Esophagus squamous epithelium (tissue), 4 donors: ENCODE data around the gene METTL3.

ENCODE experiments used
- CTCF ChIP-seq, 6 experiments: fragments of 450-650 bp in 4 of 6; fragments of 200-600 bp in 2 of 6; sonication (generic) in 2 of 6; IDR thresholded peaks; one replicate each; pipeline ENCODE4 v1.5.1; 2016 to 2019; ENCODE audit warnings: antibody characterized with exemption in 6 of 6, mild to moderate bottlenecking in 4 of 6, moderate library complexity in 4 of 6
- POLR2A ChIP-seq, 4 donors: fragments of 450-650 bp; IDR thresholded peaks; one replicate each; pipeline ENCODE4 v1.6.1; 2017; ENCODE audit warnings: antibody characterized with exemption in 4 of 4, mild to moderate bottlenecking in 4 of 4, moderate library complexity in 3 of 4

- TF ChIP-seq POLR2A (IDR thresholded peaks at IDR 0.05), result no peak
- TF ChIP-seq CTCF (IDR thresholded peaks at IDR 0.05), result peak; percentile 49 to 74 (median 64)
Observed at GRCh38 chr14:21557084-21557901, 46.2 kb upstream of the METTL3 start.
